HG02938 (cell line): ENCODE data around the gene LRRC55.

Experiments
- ATAC-seq: cut with Tn5 transposase; IDR thresholded peaks from one replicate; pipeline ENCODE4 v1.9.1; 2021; ENCODE audit warnings: mild to moderate bottlenecking, moderate library complexity; ENCODE audit not compliant: unreplicated experiment

The LRRC55 gene

DNA sequence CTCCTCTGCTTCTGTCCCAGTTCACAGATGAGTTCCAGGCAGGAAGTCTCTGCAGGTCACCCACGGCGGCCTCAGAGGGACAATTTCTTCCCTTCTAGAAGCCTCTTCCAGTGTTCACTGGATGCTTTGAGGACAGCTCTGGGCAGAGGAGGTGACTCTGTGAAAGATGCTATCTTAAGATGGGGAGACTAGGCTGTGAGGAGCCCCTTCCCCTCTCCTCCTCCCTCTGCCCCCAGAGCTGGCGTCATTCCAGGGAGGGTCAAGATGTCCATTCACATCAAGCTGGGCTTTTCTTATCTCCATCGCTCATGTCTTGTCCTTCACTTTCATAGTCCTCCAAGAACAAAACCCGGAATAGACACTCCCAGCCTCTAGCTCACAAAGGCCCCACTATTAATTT is 51.9 kb downstream of the LRRC55 start:
- no peak for ATAC-seq

DNA sequence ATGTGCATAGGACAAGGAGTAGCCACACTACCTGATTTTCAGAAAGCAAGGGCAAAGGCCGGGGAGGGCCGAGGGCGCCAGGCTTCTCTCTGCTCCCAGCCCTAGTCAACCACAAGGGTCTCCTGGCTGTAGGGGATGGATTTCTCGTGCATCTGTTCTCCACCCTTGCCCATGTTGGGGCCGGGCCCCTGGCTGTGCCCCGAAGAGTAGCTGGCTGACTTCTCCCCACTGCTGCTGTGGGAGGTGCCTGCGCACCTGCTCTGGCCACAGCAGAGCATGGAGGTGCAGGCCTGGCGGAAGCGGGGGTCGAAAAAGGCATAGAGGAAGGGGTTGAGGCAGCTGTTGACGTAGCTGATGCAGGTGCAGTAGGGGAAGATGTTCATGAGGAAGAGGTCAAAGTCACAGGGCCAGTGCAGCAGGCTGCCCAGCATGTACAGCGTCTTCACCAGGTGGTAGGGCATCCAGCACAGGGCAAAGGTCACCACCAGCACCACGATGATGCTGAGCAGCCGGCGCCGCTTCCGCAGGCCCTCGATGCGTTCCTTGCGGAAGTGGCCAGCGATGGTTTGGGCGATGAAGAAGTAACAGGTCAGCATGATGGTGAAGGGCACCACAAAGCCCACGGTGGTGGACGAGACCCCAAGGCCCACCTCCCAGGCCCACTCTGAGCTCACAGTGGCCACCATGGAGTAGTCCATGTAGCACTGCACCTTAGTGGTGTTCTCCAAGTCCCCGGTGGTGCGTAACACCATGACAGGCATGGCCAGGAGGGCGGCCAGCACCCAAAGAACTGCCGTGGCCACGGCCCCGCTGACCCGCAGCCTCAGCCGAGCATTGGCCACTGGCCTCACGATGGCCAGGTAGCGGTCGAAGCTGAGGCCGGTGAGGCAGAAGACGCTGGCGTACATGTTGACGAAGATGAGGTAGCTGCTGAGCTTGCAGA is 54.3 kb downstream of the LRRC55 start:
- ATAC-seq = no peak

DNA sequence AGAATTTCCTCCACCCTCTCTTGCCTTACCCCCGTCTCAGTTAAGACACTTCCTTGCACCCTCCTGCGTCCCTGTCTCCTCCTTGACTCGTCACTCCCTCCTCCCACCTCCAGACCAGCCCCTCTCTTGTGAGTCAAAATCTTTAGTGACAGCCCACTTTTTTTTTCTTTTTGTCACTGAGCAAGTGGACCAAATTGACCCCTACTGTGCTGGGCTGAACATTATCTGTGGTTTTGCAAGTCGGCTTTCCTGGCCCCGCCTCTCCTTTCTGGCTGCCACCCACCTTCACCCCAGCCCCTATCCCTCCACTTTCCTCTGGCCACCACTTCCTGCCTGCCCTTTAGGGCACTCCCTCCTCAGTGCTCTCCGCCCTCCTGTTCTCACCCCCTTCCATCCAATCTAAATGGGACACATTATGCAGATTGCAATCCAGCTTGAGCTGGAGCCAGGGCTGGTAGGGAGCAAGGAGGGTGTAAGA is 55.5 kb downstream of the LRRC55 start, which contains the start of gene APLNR:
APLNR (minus strand) TSS at position 47 of the 478 bp plus-strand sequence. CDS start 246 bp downstream, outside the sequence.
- ATAC-seq = no peak

DNA sequence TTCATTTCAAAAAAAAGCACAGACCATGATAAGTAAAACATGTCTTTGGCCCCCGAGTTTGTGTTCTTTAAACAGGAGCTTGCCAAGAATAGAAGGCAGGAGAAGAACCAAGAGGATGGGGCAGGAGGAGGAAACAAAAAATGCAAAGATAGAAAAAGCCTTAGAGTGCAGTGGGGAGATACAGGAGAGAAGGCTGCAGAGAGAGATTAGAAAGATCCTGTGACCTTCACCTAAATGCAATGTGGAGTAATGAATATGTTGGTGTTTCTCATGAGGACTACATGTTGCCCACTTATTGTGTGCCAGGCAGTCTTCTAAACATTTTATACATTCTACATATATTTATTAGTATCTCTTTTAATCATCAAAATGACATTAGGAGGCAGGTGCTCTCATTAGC is 57.6 kb downstream of the LRRC55 start:
- no peak for ATAC-seq

DNA sequence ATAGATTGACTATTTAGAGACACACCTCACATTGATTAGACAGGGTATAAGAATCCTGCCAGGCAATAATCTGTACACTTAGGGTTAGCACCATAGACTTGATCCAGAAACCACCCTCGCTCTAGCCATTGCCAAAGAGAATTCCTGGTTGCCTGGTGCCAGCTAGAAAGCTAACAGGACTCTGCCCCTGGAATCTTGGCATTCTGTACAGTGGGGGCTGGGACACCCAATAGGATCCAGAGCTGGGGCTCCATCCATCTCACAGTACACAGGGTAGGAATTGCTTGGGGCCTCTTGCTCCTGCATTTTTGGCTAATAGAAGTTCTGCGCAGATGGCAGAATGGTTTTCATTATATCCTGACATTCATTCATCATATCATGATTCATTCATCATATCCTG is 58.3 kb downstream of the LRRC55 start:
- no peak for ATAC-seq

DNA sequence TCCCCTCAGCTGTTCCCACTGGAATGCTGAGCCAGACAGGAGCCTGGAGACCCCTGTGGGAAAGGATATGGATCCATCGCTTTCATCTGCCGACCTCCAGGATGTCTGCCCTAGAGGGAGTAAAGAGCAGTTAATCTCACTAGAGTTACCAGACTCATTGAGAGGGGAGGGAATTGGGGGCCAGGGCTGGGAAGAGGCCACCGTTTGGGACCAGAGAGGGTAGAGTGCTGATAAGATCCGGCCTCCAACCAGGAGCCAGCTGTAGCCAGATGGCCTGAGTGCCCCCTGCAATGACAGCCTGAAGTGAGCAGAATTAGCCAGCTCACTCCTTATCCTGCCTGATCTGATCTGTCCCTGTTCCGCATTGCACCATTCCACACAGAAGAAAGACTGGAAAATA is 59.0 kb downstream of the LRRC55 start:
- ATAC-seq = no peak
